NCI-H128 (cell line): ENCODE data around the gene HIVEP2.
A peak's percentile ranks its signal among the peaks of the same experiment; 100 is the strongest.

ENCODE experiments used
- DNase-seq: peaks from one replicate; lab custom pipeline; 2025; ENCODE audit not compliant: unreplicated experiment; lab: John Stamatoyannopoulos, UW

HIVEP2 gene

GRCh38 chr6:142750998-142751397 lies 194.0 kb downstream of the HIVEP2 start:
- no peak for DNase-seq

- DNase-seq, result no peak
Measured at GRCh38 chr6:142749556-142749955, 195.4 kb downstream of the HIVEP2 start.

DNA sequence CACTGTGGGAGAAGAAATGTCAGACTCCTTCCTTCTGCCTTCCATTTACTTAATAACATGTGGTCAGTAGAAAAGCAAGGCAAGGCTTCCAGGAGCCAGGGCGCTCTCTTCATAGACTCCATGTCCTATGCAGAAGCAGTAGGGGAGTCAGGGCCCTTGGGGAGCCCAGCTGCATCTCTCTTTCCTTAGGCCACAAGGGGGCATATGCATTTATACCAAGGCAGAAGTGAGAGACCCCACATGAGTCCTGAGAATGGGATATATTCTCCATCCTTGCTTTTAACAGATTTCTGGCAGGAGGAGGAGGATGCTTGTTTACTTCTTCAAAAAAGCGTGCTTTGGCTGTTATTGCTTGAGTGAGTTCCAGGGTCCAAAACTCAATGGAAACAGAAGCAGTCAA lies 198.5 kb downstream of the HIVEP2 start:
- DNase-seq, result no peak

DNA sequence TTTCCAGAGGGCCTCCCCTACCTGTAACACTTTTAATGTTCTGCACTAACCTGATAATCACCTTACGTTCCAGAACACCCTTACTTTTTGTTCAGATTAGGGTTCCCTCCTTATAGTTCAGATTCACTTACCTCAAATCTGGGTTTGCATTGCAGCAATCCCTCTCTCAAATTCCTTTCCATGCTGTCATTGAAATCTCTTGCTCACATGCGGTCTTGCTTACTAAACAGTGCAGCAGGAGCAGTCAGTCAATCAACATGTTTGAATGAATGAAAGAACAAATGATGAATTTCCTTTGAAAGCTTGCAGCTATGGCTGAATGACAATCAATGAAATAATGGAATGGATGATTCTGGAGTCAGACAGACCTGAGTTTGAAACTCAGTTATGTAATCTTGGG lies 200.1 kb downstream of the HIVEP2 start:
- no peak for DNase-seq

- no peak for DNase-seq
Measured at GRCh38 chr6:142740449-142740848, 204.5 kb downstream of the HIVEP2 start.

DNA sequence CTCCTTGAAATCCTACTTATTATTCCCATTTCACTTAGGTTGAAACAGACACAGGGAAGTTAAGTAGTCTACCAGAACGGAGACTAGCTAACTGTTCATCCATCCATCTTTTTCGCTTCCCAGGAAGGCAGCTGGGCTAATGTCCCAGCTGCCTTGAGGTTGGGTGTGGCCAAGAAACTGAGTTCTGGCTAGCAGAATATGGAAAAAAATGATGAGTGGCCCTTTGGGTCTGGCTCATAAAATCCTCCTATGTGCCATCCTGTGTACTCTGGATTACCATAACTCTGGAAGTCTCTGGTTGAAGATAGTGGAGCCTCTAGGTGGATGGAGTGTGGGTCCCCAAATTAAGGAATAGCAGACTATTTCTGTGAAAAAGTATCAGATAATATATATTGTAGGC lies 206.2 kb downstream of the HIVEP2 start:
- no peak for DNase-seq

- DNase-seq, result no peak
Measured at GRCh38 chr6:142738035-142738396, 207.0 kb downstream of the HIVEP2 start.

DNA sequence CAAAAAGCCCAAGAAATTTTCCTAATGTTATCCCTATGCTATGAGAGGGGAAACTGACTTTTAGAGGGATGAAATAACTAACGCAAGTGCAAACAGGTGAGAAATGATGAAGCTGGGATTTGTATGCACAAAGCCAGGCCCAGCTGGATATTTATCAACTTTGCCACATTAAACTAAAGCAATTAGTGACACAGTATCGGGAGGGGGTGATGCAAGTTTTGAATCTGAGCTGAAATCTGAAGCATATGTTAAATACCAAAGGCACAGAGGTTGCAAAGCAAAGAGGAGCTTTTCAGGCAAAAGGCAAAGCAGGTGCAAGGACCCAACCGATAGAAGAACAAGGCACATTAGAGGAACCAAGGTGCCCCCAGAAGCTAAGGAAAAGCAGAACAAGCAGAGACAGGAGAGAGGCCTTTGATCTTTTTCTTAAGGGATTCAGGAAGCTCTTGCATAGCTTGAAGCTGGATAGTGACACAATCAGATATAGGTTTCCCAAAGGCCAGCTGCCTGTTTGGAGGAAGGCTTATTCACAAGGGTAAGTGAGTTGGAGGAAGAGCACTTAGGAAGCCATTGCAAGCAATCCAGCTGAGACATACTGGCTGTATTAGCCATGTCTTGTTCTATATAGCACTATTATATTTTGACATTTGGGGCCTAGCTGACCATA lies 207.5 kb downstream of the HIVEP2 start:
- DNase-seq, result no peak

- DNase-seq, result peak; percentile 27
Measured at GRCh38 chr6:142735204-142735603, 209.8 kb downstream of the HIVEP2 start.

DNA sequence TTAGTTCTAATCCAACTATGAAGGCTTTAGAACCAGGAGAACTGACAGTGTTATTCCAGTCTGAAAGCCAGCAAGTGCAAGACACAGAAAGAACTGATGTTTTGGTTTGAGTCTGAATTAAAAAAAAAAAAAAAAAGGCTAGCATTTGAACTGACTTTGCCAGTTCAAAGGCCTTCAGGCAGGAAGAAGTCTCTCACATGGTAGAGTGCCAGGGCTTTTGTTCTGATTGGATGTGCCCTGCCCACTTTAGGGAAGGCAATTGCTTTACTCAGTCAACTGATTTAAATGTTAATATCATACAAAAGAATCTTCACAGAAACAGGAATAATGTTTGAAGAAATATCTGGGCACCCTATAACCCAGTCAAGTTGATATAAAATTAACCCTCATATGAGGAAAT lies 212.2 kb downstream of the HIVEP2 start:
- no peak for DNase-seq

DNA sequence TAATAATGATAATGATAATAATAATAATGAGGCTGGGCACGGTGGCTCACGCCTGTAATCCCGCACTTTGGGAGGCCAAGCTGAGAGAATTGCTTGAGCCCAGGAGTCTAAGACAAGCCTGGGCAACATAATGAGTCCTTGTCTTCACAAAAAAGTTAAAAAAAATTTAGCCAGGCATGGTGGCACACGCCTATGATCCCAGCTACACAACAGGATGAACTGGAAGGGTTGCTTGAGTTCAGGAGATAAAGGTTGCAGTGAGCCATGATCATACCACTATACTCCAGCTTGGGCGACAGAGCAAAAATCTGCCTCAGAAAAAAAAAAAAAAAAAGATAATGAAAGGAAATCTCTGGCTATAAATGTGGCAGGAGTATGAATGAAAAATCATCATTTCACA lies 213.4 kb downstream of the HIVEP2 start:
- DNase-seq, result no peak

DNA sequence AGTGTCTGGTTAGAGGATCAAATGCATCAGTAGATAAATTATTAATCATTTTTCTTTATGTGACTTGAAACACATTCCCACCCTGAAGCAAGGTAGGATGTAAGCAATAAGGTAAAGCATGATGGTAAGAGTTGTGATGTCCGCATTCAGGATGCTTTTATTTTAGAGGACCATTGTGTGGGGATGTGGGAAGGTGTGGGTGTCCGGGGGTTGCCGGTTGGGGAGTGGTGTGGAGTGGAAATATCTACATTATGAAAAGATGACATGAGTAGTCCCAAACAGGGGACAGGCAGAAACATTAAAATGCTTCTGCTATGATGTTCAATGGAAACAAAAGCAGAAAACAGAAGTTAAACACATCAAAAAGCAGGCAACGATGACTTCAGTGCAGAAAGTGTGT lies 215.4 kb downstream of the HIVEP2 start:
- no peak for DNase-seq

DNA sequence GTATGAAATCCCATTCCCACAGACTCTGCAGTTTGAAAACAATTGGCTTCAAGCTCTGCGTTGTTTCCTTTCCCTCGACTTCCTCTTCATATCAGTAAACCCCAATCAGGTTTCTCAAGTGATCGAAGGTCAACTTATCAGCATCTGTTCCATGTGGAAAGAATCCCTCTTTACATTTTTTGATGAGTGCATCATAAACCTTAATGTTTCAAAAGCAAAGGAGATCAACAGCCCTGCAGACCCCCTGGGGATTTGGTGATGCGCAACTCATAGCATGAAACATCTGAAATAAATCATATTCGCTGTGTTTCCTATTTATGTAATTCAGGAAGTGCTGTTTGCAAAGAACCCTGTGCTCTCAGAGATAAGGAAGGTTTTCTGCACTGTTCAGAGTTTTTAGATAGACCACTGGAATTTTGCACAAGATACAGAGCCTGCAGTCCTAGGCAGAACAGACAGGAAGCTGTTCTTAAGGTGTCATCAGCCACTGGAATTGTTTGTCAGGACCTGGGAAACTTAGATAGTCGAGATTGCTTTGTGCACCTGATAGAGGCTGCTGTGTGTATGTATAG lies 216.0 kb downstream of the HIVEP2 start:
- DNase-seq, result no peak

DNA sequence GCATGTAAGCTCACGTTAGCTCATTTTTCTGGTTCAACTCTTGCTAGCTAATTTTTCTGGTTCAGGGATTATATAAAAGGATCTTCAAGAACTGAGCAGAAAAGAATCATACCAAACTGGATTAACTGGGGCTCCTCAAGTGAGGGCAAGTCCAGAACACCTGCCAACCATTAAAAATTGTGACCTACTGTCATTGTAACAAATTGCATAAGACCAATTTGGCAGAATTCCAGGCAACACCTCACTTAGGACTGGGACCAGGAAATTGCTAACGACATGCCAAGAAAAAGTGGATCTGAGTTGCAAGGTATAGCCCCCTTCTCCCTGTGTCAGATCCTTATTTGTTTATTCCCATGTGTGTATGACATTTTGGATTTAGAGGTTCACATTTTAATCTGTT lies 216.6 kb downstream of the HIVEP2 start:
- DNase-seq, result no peak

- no peak for DNase-seq
Measured at GRCh38 chr6:142726616-142727015, 218.4 kb downstream of the HIVEP2 start.

DNA sequence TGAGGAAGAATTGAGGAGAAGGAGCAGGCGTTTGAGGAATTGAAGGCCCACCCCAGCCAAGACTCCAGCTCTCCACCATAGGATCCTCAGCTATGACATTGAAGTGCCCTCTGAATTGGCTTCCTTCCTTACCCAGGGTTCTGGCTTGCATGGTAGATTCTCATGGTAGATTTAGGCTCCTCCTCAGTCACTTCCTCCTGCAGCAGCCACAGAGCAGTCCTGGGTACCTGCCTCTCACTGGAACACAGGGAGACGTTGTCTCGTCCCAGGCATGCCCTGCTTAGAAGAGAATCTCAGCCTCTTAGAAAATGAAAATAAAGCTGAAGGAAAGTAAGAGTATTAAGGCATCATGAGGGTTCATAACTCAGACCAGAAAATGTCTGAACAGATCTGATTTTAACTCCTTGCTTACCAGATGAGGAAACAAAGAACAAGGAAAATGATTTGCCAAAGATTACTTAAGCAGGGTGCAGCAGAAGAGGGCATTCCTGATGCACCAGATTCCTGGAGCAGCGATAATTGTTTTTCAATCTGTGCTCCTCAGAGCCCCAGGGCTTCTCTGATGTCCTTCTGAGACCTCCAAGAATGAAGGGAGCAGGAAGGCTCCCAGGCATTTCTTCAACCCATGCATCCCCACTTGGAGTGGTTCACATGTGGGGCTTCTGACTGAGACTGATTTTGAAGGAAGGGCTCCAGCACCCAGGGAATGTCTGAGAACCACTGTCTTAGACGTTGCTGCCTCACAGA lies 219.8 kb downstream of the HIVEP2 start:
- DNase-seq, result no peak

GRCh38 chr6:142722841-142723240 lies 222.1 kb downstream of the HIVEP2 start:
- no peak for DNase-seq

DNA sequence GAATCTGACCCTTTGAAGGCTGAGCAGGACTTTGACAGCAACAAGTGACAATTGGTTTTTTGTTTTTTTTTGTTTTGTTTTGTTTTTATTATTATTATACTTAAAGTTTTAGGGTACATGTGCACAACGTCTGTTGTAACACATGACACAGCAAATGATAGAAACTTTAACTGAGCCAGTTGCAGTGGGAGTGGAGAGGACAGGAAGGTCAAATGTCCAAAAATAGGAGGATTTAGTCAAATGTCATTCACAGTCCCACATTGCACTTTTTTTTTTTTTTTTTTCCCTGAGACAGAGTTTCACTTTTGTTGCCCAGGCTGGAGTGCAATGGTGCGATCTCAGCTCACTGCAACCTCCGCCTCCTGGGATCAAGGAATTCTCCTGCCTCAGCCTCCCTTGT lies 223.0 kb downstream of the HIVEP2 start:
- no peak for DNase-seq

- no peak for DNase-seq
Measured at GRCh38 chr6:142721215-142721920, 223.6 kb downstream of the HIVEP2 start.

DNA sequence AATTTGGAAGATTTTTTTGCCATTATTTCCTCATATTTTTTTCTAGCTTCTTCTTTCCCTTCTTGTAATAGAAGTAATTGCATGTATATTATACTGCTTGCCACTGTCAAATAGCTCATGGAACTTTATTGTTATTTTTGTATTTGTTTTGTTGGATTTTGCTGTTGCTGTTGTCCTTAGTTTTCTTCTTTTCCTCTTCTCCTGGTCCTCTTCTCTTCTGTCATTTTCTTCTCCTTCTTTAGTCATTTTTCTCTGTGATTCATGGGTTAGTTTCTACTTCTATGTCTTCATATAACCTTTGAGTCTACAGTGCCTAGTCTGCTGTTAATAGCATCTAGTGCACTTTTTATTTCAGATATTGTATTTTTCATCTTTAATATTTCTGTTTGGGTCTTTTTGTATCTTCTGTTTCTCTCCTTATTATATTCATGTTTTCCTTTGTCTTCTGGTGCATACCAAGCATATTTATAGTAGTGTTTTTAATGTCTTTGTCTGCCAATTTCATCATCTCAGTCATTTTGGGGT lies 226.2 kb downstream of the HIVEP2 start:
- DNase-seq, result no peak

GRCh38 chr6:142716097-142716496 lies 228.9 kb downstream of the HIVEP2 start:
- DNase-seq, result no peak
